GM23338 (cell line): Measurements from ENCODE around the gene VSIR.

Experiments
- CTCF ChIP-seq, 2 experiments: fragments of 200-600 bp in 1 of 2; sonication (generic) in 1 of 2; conservative IDR thresholded peaks; 2 replicates each; pipeline versions ENCODE4 v1.5.1 to v1.6.1; 2016 to 2017; ENCODE audit warnings: antibody characterized with exemption in 2 of 2, low read depth in 2 of 2, mild to moderate bottlenecking in 2 of 2, moderate library complexity in 1 of 2
- ETS1 ChIP-seq: IDR thresholded peaks from 2 replicates; pipeline ENCODE4 v1.6.1; 2016; ENCODE audit warnings: antibody characterized with exemption
- EZH2 ChIP-seq: fragments of 200-600 bp; sonication (generic); IDR thresholded peaks from one replicate; pipeline ENCODE4 v1.8.0; 2017; ENCODE audit warnings: antibody characterized with exemption, mild to moderate bottlenecking, low read depth; ENCODE audit not compliant: unreplicated experiment
- EZH2phosphoT487 ChIP-seq: fragments of 200-600 bp; sonication (generic); IDR thresholded peaks from one replicate; pipeline ENCODE4 v1.8.1; 2018; ENCODE audit warnings: antibody characterized with exemption; ENCODE audit not compliant: unreplicated experiment
- JUNB ChIP-seq: IDR thresholded peaks from one replicate; pipeline ENCODE4 v1.6.1; 2016; ENCODE audit warnings: antibody characterized with exemption; ENCODE audit not compliant: unreplicated experiment
- POLR2AphosphoS5 ChIP-seq: IDR thresholded peaks from 2 replicates; pipeline ENCODE4 v1.6.1; 2016; ENCODE audit warnings: antibody characterized with exemption, low read depth
- REST ChIP-seq: IDR thresholded peaks from one replicate; pipeline ENCODE4 v1.6.1; 2018; ENCODE audit warnings: antibody characterized with exemption; ENCODE audit not compliant: unreplicated experiment
- STAT1 ChIP-seq: IDR thresholded peaks from one replicate; pipeline ENCODE4 v1.6.1; 2016; ENCODE audit warnings: antibody characterized with exemption; ENCODE audit not compliant: unreplicated experiment

- TF ChIP-seq STAT1 (no peak), CTCF (conservative IDR thresholded peaks at IDR 0.05; ENCODE audit: low read depth in 2 of 2) (no peak), EZH2 (no peak), POLR2AphosphoS5 (no peak), REST (no peak), ETS1 (no peak), EZH2phosphoT487 (no peak), JUNB (no peak)
These were observed 58.3 kb downstream of the VSIR start for GRCh38 chr10:71715026-71715425.
